22Rv1 (cell line): ENCODE results near the gene CXCR4.
A peak's percentile ranks its signal among the peaks of the same experiment; 100 is the strongest.

ENCODE experiments used
- H3K27ac ChIP-seq: fragments of 450-650 bp; 2 replicates; pipeline ENCODE4 v1.5.1; 2017
- CTCF ChIP-seq: fragments of 450-650 bp; IDR thresholded peaks from 2 replicates; pipeline ENCODE4 v1.5.1; 2017; ENCODE audit warnings: mild to moderate bottlenecking
- ZFX ChIP-seq: fragments of 450-650 bp; IDR thresholded peaks from 2 replicates; pipeline ENCODE4 v1.6.1; 2017; ENCODE audit warnings: antibody characterized with exemption, borderline replicate concordance

CXCR4 gene

GRCh38 chr2:136119717-136120675 lies 2.0 kb upstream of the CXCR4 start:
- TF ChIP-seq CTCF (no peak), ZFX (no peak)
- no peak overlapping the region for H3K27ac ChIP-seq

- TF ChIP-seq CTCF, result no peak
- TF ChIP-seq ZFX, result no peak
- peak overlapping the region; percentile 27; the same call in 1 of the 2 replicates for H3K27ac ChIP-seq
These were observed 1.1 kb upstream of the CXCR4 start for GRCh38 chr2:136118819-136119716.

- TF ChIP-seq ZFX, result no peak
- TF ChIP-seq CTCF, result no peak
- H3K27ac ChIP-seq, result peak overlapping the region; percentile 27; the same call in 1 of the 2 replicates
These were observed 533 bp downstream of the CXCR4 start for GRCh38 chr2:136117391-136117841.

- H3K27ac ChIP-seq, result no peak overlapping the region; the same call in 1 of the 2 replicates
- no peak for TF ChIP-seq CTCF
- TF ChIP-seq ZFX, result no peak
These were observed 1.0 kb downstream of the CXCR4 start for GRCh38 chr2:136116813-136117390.

GRCh38 chr2:136116151-136116812 lies 1.7 kb downstream of the CXCR4 start:
- TF ChIP-seq CTCF (no peak), ZFX (no peak)
- H3K27ac ChIP-seq, result no peak overlapping the region

GRCh38 chr2:136115183-136115761 lies 2.7 kb downstream of the CXCR4 start:
- TF ChIP-seq CTCF (no peak), ZFX (no peak)
- H3K27ac ChIP-seq, result no peak overlapping the region
